Neural progenitor cell (in vitro differentiated cells): ENCODE results near the gene CIC. TPM values are rescaled to one million over a fixed set of nuclear protein-coding genes. Genes with fewer than 3 reads are reported as not detected.

Source experiments
- DNase-seq: peaks from one replicate; pipeline ENCODE4 v3.0.0-alpha.2; 2016; ENCODE audit warnings: low spot score
- H2AFZ ChIP-seq: fragments of 200-600 bp; sonication (generic); replicated peaks from 2 replicates; pipeline ENCODE4 v1.6.1; 2016; ENCODE audit warnings: antibody characterized with exemption
- H3F3A ChIP-seq: fragments of 200-600 bp; sonication (generic); 2 replicates; pipeline ENCODE4 v1.6.1; 2016; ENCODE audit warnings: antibody characterized with exemption, low read depth
- H3K27ac ChIP-seq: fragments of 200-600 bp; sonication (generic); 2 replicates; pipeline ENCODE4 v1.5.1; 2016; ENCODE audit warnings: mild to moderate bottlenecking
- H3K27me3 ChIP-seq: fragments of 200-600 bp; sonication (generic); 2 replicates; pipeline ENCODE4 v1.6.1; 2016; ENCODE audit warnings: mild to moderate bottlenecking, moderate library complexity
- H3K36me3 ChIP-seq: fragments of 200-600 bp; sonication (generic); 2 replicates; pipeline ENCODE4 v1.5.1; 2016
- H3K4me1 ChIP-seq: fragments of 200-600 bp; sonication (generic); 2 replicates; pipeline ENCODE4 v1.6.1; 2016; ENCODE audit warnings: mixed run types
- H3K4me2 ChIP-seq: fragments of 200-600 bp; sonication (generic); 2 replicates; pipeline ENCODE4 v1.6.1; 2016
- H3K4me3 ChIP-seq: fragments of 200-600 bp; sonication (generic); 2 replicates; pipeline ENCODE4 v1.5.1; 2016
- H3K79me2 ChIP-seq: fragments of 200-600 bp; sonication (generic); 2 replicates; pipeline ENCODE4 v1.6.1; 2016; ENCODE audit warnings: low read depth
- H3K9ac ChIP-seq: fragments of 200-600 bp; sonication (generic); 2 replicates; pipeline ENCODE4 v1.6.1; 2016
- H3K9me3 ChIP-seq: fragments of 200-600 bp; sonication (generic); 2 replicates; pipeline ENCODE4 v1.5.1; 2016; ENCODE audit warnings: low read depth
- H4K20me1 ChIP-seq: fragments of 200-600 bp; sonication (generic); 2 replicates; pipeline ENCODE4 v1.6.1; 2016; ENCODE audit warnings: low read depth
- H3K27ac Mint-ChIP-seq: 3 replicates; pipeline ENCODE4 v1.8.0; 2021; ENCODE audit warnings: mixed read lengths
- H3K27me3 Mint-ChIP-seq: 2 replicates; pipeline ENCODE4 v1.8.0; 2022; ENCODE audit warnings: low read depth, mild to moderate bottlenecking, inconsistent platforms, moderate library complexity, mixed read lengths; ENCODE audit not compliant: insufficient read depth
- H3K36me3 Mint-ChIP-seq: 3 replicates; pipeline ENCODE4 v1.8.0; 2021; ENCODE audit warnings: mixed read lengths
- H3K4me1 Mint-ChIP-seq: 3 replicates; pipeline ENCODE4 v1.8.0; 2021; ENCODE audit warnings: mixed read lengths
- H3K4me3 Mint-ChIP-seq: 3 replicates; pipeline ENCODE4 v1.8.0; 2021; ENCODE audit warnings: mild to moderate bottlenecking, moderate library complexity, mixed read lengths
- H3K9me3 Mint-ChIP-seq: 3 replicates; pipeline ENCODE4 v1.8.0; 2020; ENCODE audit warnings: mixed read lengths
- CTCF ChIP-seq: fragments of 200-600 bp; sonication (generic); IDR thresholded peaks from 2 replicates; pipeline ENCODE4 v1.5.1; 2017; ENCODE audit warnings: antibody characterized with exemption, mild to moderate bottlenecking
- EZH2 ChIP-seq: fragments of 200-600 bp; sonication (generic); IDR thresholded peaks from 2 replicates; pipeline ENCODE4 v1.6.1; 2017; ENCODE audit warnings: antibody characterized with exemption, mild to moderate bottlenecking, moderate library complexity
- EZH2phosphoT487 ChIP-seq: fragments of 200-600 bp; sonication (generic); IDR thresholded peaks from 2 replicates; pipeline ENCODE4 v1.6.1; 2017; ENCODE audit warnings: antibody characterized with exemption
- total RNA-seq: library from RNA; depleted of rRNA; stranded (reverse); fragments of >200 nt; gene quantifications from 2 replicates; pipeline ENCODE4 v1.2.3, GENCODE V29; 2015; ENCODE audit warnings: low replicate concordance

Gene CIC
- total RNA-seq, 1 donor from 2014 or later: 5.2 TPM

GRCh38 chr19:42271045-42271419 is 2.0 kb downstream of the CIC start:
- Histone ChIP-seq H3K4me1 (peaks cover 8% of the 10 kb centered on the region), H3K9me3 (no peaks in the 10 kb centered on the region), H4K20me1 (no peaks in the 10 kb centered on the region), H3K9ac (no peak overlapping the region), H3K36me3 (no peaks in the 10 kb centered on the region), H3K4me2 (no peak overlapping the region), H3F3A (peaks cover under 1% of the 10 kb centered on the region), H3K79me2 (peaks cover 11% of the 10 kb centered on the region), H3K27ac (no peak overlapping the region), H3K27me3 (no peaks in the 10 kb centered on the region), H2AFZ (no peak overlapping the region), H3K4me3 (no peak overlapping the region)
- Mint-ChIP-seq H3K4me1 (peaks cover 31% of the 10 kb centered on the region), H3K4me3 (peak overlapping the region; percentile 71), H3K27me3 (peaks cover 5% of the 10 kb centered on the region), H3K9me3 (no peaks in the 10 kb centered on the region), H3K27ac (peak overlapping the region; percentile 63), H3K36me3 (peaks cover 6% of the 10 kb centered on the region)
- no peak for DNase-seq
- TF ChIP-seq EZH2: no peak
- TF ChIP-seq EZH2phosphoT487: no peak
- no peak for TF ChIP-seq CTCF

- DNase-seq: no peak
- Histone ChIP-seq H3F3A (no peaks in the 10 kb centered on the region), H3K79me2 (peaks cover 11% of the 10 kb centered on the region), H3K9ac (no peak overlapping the region), H3K9me3 (no peaks in the 10 kb centered on the region), H3K27me3 (no peaks in the 10 kb centered on the region), H3K36me3 (no peaks in the 10 kb centered on the region), H3K4me1 (peaks cover 8% of the 10 kb centered on the region), H4K20me1 (no peaks in the 10 kb centered on the region), H3K4me3 (no peak overlapping the region), H3K4me2 (no peak overlapping the region), H3K27ac (no peak overlapping the region), H2AFZ (no peak overlapping the region)
- Mint-ChIP-seq H3K4me1 (peaks cover 31% of the 10 kb centered on the region), H3K36me3 (peaks cover 8% of the 10 kb centered on the region), H3K27ac (no peak overlapping the region), H3K27me3 (peaks cover 5% of the 10 kb centered on the region), H3K4me3 (peak overlapping the region; percentile 71), H3K9me3 (no peaks in the 10 kb centered on the region)
- TF ChIP-seq CTCF (no peak), EZH2 (no peak), EZH2phosphoT487 (no peak)
These were observed 2.9 kb downstream of the CIC start for GRCh38 chr19:42271861-42272534.

- H3K36me3 Mint-ChIP-seq: peaks cover 8% of the 10 kb centered on the region
- no peak overlapping the region for H3K27ac Mint-ChIP-seq
- no peak for TF ChIP-seq CTCF
- Histone ChIP-seq H3K4me1 (peaks cover 7% of the 10 kb centered on the region), H3K36me3 (no peaks in the 10 kb centered on the region), H3F3A (no peaks in the 10 kb centered on the region), H3K4me2 (no peak overlapping the region), H2AFZ (no peak overlapping the region), H3K27me3 (no peaks in the 10 kb centered on the region), H3K9ac (no peak overlapping the region), H3K4me3 (no peak overlapping the region), H3K9me3 (no peaks in the 10 kb centered on the region), H3K79me2 (peaks cover 11% of the 10 kb centered on the region), H3K27ac (no peak overlapping the region), H4K20me1 (no peaks in the 10 kb centered on the region)
- H3K4me3 Mint-ChIP-seq: peak overlapping the region; percentile 33
- H3K9me3 Mint-ChIP-seq: no peaks in the 10 kb centered on the region
- peaks cover 3% of the 10 kb centered on the region for H3K27me3 Mint-ChIP-seq
- H3K4me1 Mint-ChIP-seq: peaks cover 31% of the 10 kb centered on the region
- no peak for DNase-seq
These were observed 3.5 kb downstream of the CIC start for GRCh38 chr19:42272535-42272897.
